ENCODE data around the gene UBE2QL1.

GRCh38 chr5:6510132-6510531 lies 61.5 kb downstream of the UBE2QL1 start:
- TF ChIP-seq CTCF (IDR thresholded peaks at IDR 0.05; ENCODE audit: insufficient read depth, low read length, poor library complexity, severe bottlenecking) (no peak), EZH2phosphoT487 (conservative IDR thresholded peaks at IDR 0.05; ENCODE audit: low read length) (no peak)

Data from SU-DHL-6 (cell line).